Activated CD4-positive, alpha-beta T cell treated with anti-CD3 and anti-CD28 coated beads, Interleukin-2, amount 10 ng/mL, durations not matched to agents 7 days and 5 days (primary cell): ENCODE measurements around the gene MYBPH. TPM values are rescaled to one million over a fixed set of nuclear protein-coding genes. Genes with fewer than 3 reads are reported as not detected.

Experiments
- CTCF ChIA-PET: fragments of 350-600 bp; sonication (Branson Sonifier 250); formaldehyde crosslinking; loops from one replicate; lab custom pipeline; 2021; ENCODE audit warnings: antibody characterized with exemption; lab: Charles Lee
- POLR2A ChIA-PET: fragments of 350-600 bp; sonication (Branson Sonifier 250); formaldehyde crosslinking; loops from one replicate; lab custom pipeline; 2021; ENCODE audit warnings: antibody characterized with exemption; lab: Charles Lee
- DNase-seq: peaks from one replicate; pipeline ENCODE4 v3.0.0-alpha.2; 2020
- H3K27ac Mint-ChIP-seq: one replicate; pipeline ENCODE4 v1.8.0; 2021; ENCODE audit warnings: mild to moderate bottlenecking, moderate library complexity, mixed read lengths
- H3K27me3 Mint-ChIP-seq: one replicate; pipeline ENCODE4 v1.8.0; 2021; ENCODE audit warnings: mixed read lengths
- H3K36me3 Mint-ChIP-seq: one replicate; pipeline ENCODE4 v1.8.0; 2021; ENCODE audit warnings: low read depth, mixed read lengths
- H3K4me1 Mint-ChIP-seq: one replicate; pipeline ENCODE4 v1.8.0; 2021; ENCODE audit warnings: mixed read lengths
- H3K4me3 Mint-ChIP-seq: one replicate; pipeline ENCODE4 v1.8.0; 2021; ENCODE audit warnings: mild to moderate bottlenecking, moderate library complexity, mixed read lengths
- H3K9me3 Mint-ChIP-seq: one replicate; pipeline ENCODE4 v1.8.0; 2021; ENCODE audit warnings: mixed read lengths
- total RNA-seq, 2 experiments: library from RNA; stranded (reverse); gene quantifications; one replicate each; pipeline ENCODE4 v1.2.3, GENCODE V29; 2021

The MYBPH gene
- total RNA-seq, 2 experiments from 2014 or later = not detected

- ChIA-PET POLR2A (no interaction called here), CTCF (interaction anchor here (0.6 kb wide), 1 partner anchor 1968 kb away, joined by 5 read pairs; no protein-coding TSS in a partner anchor)
- no peaks in the 10 kb centered on the region for H3K4me1 Mint-ChIP-seq
- H3K9me3 Mint-ChIP-seq = no peaks in the 10 kb centered on the region
- no peak for DNase-seq
- H3K27ac Mint-ChIP-seq = no peak overlapping the region
- no peaks in the 10 kb centered on the region for H3K36me3 Mint-ChIP-seq
- no peak overlapping the region for H3K4me3 Mint-ChIP-seq
- H3K27me3 Mint-ChIP-seq = no peaks in the 10 kb centered on the region
Measured at GRCh38 chr1:203146042-203146369, 29.6 kb downstream of the MYBPH start.

- no peak overlapping the region for H3K4me3 Mint-ChIP-seq
- no peaks in the 10 kb centered on the region for H3K27me3 Mint-ChIP-seq
- CTCF ChIA-PET = no interaction called here
- no peaks in the 10 kb centered on the region for H3K36me3 Mint-ChIP-seq
- DNase-seq = no peak
- no peaks in the 10 kb centered on the region for H3K4me1 Mint-ChIP-seq
- POLR2A ChIA-PET = no interaction called here
- no peaks in the 10 kb centered on the region for H3K9me3 Mint-ChIP-seq
- no peak overlapping the region for H3K27ac Mint-ChIP-seq
Measured at GRCh38 chr1:203145321-203146041, 30.1 kb downstream of the MYBPH start.

GRCh38 chr1:203144661-203145060 lies 31.0 kb downstream of the MYBPH start:
- H3K36me3 Mint-ChIP-seq = no peaks in the 10 kb centered on the region
- H3K4me3 Mint-ChIP-seq = no peak overlapping the region
- ChIA-PET POLR2A (no interaction called here), CTCF (no interaction called here)
- H3K4me1 Mint-ChIP-seq = no peaks in the 10 kb centered on the region
- no peaks in the 10 kb centered on the region for H3K9me3 Mint-ChIP-seq
- H3K27ac Mint-ChIP-seq = no peak overlapping the region
- no peak for DNase-seq
- H3K27me3 Mint-ChIP-seq = no peaks in the 10 kb centered on the region

- no peaks in the 10 kb centered on the region for H3K4me1 Mint-ChIP-seq
- no peak for DNase-seq
- no peak overlapping the region for H3K4me3 Mint-ChIP-seq
- CTCF ChIA-PET = interaction anchor here (1.0 kb wide), 1 partner anchor 82 kb away, joined by 3 read pairs; no protein-coding TSS in a partner anchor
- H3K9me3 Mint-ChIP-seq = no peaks in the 10 kb centered on the region
- H3K36me3 Mint-ChIP-seq = no peaks in the 10 kb centered on the region
- POLR2A ChIA-PET = no interaction called here
- no peaks in the 10 kb centered on the region for H3K27me3 Mint-ChIP-seq
- no peak overlapping the region for H3K27ac Mint-ChIP-seq
Measured at GRCh38 chr1:203143641-203144040, 32.0 kb downstream of the MYBPH start.

- no peak overlapping the region for H3K27ac Mint-ChIP-seq
- H3K9me3 Mint-ChIP-seq = no peaks in the 10 kb centered on the region
- no peaks in the 10 kb centered on the region for H3K27me3 Mint-ChIP-seq
- no peaks in the 10 kb centered on the region for H3K36me3 Mint-ChIP-seq
- ChIA-PET POLR2A (no interaction called here), CTCF (interaction anchor here (1.0 kb wide), 1 partner anchor 82 kb away, joined by 3 read pairs; no protein-coding TSS in a partner anchor)
- DNase-seq = no peak
- H3K4me1 Mint-ChIP-seq = no peaks in the 10 kb centered on the region
- H3K4me3 Mint-ChIP-seq = no peak overlapping the region
Measured at GRCh38 chr1:203142684-203143408, 32.8 kb downstream of the MYBPH start.

GRCh38 chr1:203142124-203142523 lies 33.5 kb downstream of the MYBPH start:
- CTCF ChIA-PET = no interaction called here
- Mint-ChIP-seq H3K27ac (no peak overlapping the region), H3K9me3 (no peaks in the 10 kb centered on the region), H3K4me1 (no peaks in the 10 kb centered on the region), H3K27me3 (peaks cover 3% of the 10 kb centered on the region), H3K4me3 (no peak overlapping the region), H3K36me3 (no peaks in the 10 kb centered on the region)
- POLR2A ChIA-PET = no interaction called here
- DNase-seq = no peak

GRCh38 chr1:203140743-203141520 lies 34.7 kb downstream of the MYBPH start:
- ChIA-PET POLR2A (no interaction called here), CTCF (no interaction called here)
- DNase-seq = no peak
- Mint-ChIP-seq H3K4me3 (no peak overlapping the region), H3K9me3 (no peaks in the 10 kb centered on the region), H3K36me3 (no peaks in the 10 kb centered on the region), H3K27me3 (peaks cover 7% of the 10 kb centered on the region), H3K27ac (no peak overlapping the region), H3K4me1 (peaks cover 6% of the 10 kb centered on the region)

- Mint-ChIP-seq H3K4me1 (peaks cover 9% of the 10 kb centered on the region), H3K36me3 (no peaks in the 10 kb centered on the region), H3K9me3 (no peaks in the 10 kb centered on the region), H3K4me3 (no peak overlapping the region), H3K27me3 (peaks cover 7% of the 10 kb centered on the region), H3K27ac (no peak overlapping the region)
- POLR2A ChIA-PET = no interaction called here
- DNase-seq = no peak
- CTCF ChIA-PET = no interaction called here
Measured at GRCh38 chr1:203139976-203140475, 35.6 kb downstream of the MYBPH start.

- Mint-ChIP-seq H3K4me1 (peaks cover 9% of the 10 kb centered on the region), H3K9me3 (no peaks in the 10 kb centered on the region), H3K27ac (no peak overlapping the region), H3K36me3 (no peaks in the 10 kb centered on the region), H3K27me3 (peaks cover 7% of the 10 kb centered on the region), H3K4me3 (no peak overlapping the region)
- ChIA-PET CTCF (no interaction called here), POLR2A (no interaction called here)
- DNase-seq = no peak
Measured at GRCh38 chr1:203138066-203138465, 37.6 kb downstream of the MYBPH start.

- H3K4me1 Mint-ChIP-seq = peaks cover 9% of the 10 kb centered on the region
Measured at GRCh38 chr1:203137324-203137723, 38.3 kb downstream of the MYBPH start.

GRCh38 chr1:203136409-203137042 lies 39.1 kb downstream of the MYBPH start:
- no peak overlapping the region for H3K4me3 Mint-ChIP-seq
- no peaks in the 10 kb centered on the region for H3K36me3 Mint-ChIP-seq
- H3K27me3 Mint-ChIP-seq = peaks cover 7% of the 10 kb centered on the region
- H3K4me1 Mint-ChIP-seq = peaks cover 9% of the 10 kb centered on the region
- POLR2A ChIA-PET = no interaction called here
- no peak for DNase-seq
- H3K27ac Mint-ChIP-seq = no peak overlapping the region
- no peaks in the 10 kb centered on the region for H3K9me3 Mint-ChIP-seq
- CTCF ChIA-PET = interaction anchor here (0.6 to 0.7 kb wide), 2 partner anchors 8 to 11 kb away, joined by 3 read pairs; no protein-coding TSS in a partner anchor

More at GRCh38 chr1:203137324-203137723, 38.3 kb downstream of the MYBPH start:
- no peaks in the 10 kb centered on the region for H3K9me3 Mint-ChIP-seq
- POLR2A ChIA-PET = no interaction called here
- no peak overlapping the region for H3K27ac Mint-ChIP-seq
- peaks cover 7% of the 10 kb centered on the region for H3K27me3 Mint-ChIP-seq
- H3K36me3 Mint-ChIP-seq = no peaks in the 10 kb centered on the region
- no peak for DNase-seq
- CTCF ChIA-PET = no interaction called here
- no peak overlapping the region for H3K4me3 Mint-ChIP-seq

GRCh38 chr1:203135636-203136305 lies 39.9 kb downstream of the MYBPH start:
- H3K4me3 Mint-ChIP-seq = no peak overlapping the region
- no peaks in the 10 kb centered on the region for H3K36me3 Mint-ChIP-seq
- CTCF ChIA-PET = interaction anchor here (0.6 kb wide), 1 partner anchor 12 kb away, joined by 3 read pairs; no protein-coding TSS in a partner anchor
- peaks cover 9% of the 10 kb centered on the region for H3K4me1 Mint-ChIP-seq
- no peak for DNase-seq
- no peak overlapping the region for H3K27ac Mint-ChIP-seq
- H3K9me3 Mint-ChIP-seq = no peaks in the 10 kb centered on the region
- peaks cover 7% of the 10 kb centered on the region for H3K27me3 Mint-ChIP-seq
- POLR2A ChIA-PET = no interaction called here
